WI38 (cell line): ENCODE data around the gene ICAM1.

Experiments used
- H3K4me3 ChIP-seq: 2 replicates; pipeline ENCODE4 v1.5.1; 2011; ENCODE audit warnings: low read depth, mild to moderate bottlenecking, control low read depth, low read length
- TF ChIP-seq, protein P1 (sequence below): IDR thresholded peaks from 2 replicates; pipeline ENCODE4 v1.5.1; 2012; ENCODE audit warnings: low read depth, mild to moderate bottlenecking, control low read depth, low read length

The ICAM1 gene

DNA sequence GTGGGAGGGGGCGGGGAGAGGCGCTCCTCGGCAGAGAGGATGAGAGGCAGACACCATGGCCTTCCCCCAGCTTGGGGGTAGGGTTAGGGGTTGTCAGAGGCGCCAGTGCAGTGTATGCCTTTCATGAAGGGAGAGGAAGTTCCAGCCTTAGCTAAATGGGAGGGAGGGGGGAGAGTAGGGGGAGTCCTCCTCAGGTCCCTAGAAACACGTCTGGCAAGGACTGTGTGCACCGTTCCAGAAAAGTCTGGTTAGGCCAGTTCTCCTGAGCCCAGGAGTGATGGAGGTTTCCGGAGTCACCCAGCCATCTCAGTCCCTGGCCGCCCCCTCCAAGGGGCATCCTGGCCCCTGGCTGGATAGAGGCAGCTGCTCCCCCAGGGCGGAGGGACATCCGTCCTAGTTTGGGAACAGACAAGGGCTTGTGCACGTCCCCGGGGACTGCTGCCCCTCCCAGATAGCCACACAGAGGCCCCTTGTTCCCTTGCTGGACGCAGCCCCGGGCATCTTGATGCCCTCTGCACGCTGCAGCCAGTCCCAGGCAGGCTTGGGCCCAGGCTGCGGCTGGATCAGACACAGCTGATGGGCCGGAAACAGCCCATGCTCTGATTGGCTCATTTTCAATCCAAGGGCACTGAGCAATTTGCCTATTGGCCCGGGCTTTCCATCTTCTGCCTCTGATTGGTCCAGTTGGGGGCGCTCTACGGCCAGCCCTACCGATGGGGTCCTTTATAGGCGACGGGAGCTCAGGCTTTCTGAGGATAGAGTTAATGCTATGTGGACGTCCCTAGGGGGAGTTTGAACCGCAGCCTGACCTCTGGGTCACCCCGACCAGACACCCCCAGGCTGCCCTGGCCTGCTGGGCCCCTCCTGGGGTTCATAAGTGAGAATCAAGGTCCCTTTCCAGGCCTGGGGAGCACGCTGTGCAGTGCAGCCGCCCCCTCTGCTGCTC is 43.6 kb upstream of the ICAM1 start:
- peak overlapping the region; percentile 43 for H3K4me3 ChIP-seq
- TF ChIP-seq, protein P1, sequence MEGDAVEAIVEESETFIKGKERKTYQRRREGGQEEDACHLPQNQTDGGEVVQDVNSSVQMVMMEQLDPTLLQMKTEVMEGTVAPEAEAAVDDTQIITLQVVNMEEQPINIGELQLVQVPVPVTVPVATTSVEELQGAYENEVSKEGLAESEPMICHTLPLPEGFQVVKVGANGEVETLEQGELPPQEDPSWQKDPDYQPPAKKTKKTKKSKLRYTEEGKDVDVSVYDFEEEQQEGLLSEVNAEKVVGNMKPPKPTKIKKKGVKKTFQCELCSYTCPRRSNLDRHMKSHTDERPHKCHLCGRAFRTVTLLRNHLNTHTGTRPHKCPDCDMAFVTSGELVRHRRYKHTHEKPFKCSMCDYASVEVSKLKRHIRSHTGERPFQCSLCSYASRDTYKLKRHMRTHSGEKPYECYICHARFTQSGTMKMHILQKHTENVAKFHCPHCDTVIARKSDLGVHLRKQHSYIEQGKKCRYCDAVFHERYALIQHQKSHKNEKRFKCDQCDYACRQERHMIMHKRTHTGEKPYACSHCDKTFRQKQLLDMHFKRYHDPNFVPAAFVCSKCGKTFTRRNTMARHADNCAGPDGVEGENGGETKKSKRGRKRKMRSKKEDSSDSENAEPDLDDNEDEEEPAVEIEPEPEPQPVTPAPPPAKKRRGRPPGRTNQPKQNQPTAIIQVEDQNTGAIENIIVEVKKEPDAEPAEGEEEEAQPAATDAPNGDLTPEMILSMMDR: peak; percentile 11; the same call in 1 of the 2 replicates

DNA sequence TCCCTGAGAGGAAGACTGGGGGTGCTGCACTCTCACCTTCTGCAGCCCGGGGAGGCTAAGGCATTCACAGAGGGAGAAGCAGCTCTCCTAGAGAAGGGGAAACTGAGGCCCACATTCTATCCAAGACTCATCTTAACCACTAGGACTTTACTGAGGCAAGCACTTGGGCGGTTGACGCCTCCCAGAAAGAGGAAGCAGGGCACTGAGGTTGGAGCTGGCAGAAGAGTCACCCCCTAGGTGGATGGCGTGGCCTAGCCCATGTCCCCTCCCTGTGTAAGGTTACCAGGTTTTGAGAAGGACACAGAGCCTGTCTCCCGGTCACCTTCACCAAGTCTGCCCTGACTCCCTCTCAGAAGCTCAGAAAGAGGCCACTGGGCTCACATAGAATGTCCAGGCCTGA is 42.5 kb upstream of the ICAM1 start:
- TF ChIP-seq, protein P1: no peak
- H3K4me3 ChIP-seq: no peak overlapping the region

DNA sequence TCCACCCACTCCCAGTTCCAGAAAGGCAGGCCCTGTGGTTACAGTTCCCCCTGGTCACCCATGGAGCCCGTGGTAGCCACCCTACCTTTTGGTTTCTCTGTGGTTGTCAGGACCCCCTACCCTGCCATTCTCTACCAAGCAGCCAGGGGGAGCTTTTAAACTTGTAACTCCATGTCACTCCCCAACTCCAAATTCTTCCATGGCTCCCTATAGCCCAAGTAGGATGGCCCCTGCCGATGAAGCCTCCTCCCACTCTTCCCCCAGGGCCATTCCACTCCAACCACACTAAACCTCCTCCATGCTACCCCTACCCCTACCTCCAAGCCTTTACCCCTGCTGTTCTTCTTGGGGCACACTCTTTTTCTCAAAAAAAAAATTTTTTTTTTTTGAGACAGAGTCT is 42.0 kb upstream of the ICAM1 start:
- H3K4me3 ChIP-seq: no peak overlapping the region
- TF ChIP-seq, protein P1: 0 out of 2 replicates have a peak, but pooled peaks have one; percentile 27

DNA sequence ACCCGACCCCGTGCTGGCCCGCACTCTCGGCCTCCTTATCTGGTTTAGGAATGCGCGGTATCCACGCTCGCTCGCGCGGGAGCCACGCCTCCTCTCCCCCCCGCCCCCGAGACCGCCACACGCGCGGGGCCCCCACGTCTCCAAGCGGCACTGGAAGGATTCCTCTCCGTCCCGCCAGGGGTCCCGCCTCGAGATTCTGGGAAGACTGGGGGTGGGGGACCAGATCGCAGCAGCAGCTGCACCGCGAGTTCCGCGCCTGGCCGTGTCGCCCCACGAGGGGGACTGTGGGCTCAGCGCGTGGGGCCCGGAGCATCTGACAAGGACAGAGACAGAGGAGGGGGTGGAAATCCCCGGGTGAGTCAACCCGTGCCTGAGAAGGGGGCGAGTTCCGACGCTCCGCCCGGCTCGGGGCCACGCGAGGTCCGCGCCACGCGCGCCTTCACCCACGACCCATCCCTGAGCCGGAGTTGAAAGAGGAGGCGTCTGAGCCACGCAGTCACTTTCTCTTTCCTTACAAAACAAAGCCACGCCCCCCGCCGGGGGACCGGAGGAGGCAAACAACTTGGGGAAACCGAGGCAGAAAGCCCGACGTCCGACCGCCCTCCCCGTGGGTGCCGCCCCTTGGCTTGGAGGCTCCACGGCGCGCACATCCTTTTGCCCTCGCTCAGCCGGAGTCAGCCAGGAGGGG is 40.6 kb upstream of the ICAM1 start:
- TF ChIP-seq, protein P1: no peak
- H3K4me3 ChIP-seq: peak overlapping the region; percentile 76

DNA sequence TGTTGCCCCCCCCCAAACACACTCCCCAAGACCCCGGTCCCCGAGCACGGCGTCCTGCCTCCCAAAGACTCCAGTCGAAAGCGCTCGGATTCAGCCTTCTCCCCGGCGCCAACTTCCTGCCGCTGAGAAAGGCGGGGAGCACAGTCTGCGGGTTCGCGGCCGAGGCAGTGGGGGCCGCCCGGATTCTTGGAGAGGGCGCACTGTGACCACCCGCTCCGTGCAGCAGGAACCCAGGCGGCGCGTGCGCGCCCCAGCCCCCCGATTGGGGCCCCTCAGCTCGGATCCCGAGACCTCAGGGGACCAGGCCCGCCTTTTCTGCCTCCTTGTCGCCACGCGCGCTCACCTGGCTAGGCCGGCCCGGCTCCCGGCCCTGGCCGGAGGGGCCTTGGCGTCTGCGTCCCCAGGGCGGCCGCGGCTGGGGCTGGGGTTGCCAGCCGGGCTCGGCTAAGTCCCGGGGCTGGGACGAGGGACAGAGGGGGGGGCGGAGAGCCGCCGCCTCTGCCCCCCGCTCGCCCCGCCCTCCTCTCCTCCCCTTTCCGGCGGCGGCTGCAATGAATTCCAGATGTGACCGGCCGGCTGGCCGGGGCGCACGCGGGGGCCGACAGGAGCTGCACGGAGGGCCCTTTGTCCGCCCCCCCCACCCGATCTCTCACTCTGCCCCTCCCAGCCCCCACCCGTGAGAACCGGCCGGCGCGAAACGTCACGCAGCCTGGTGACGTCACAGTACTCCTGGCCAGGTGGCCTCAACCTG is 39.9 kb upstream of the ICAM1 start, which contains the start of gene S1PR2:
S1PR2 (minus strand) TSS at position 471 of the 751 bp plus-strand sequence. CDS start 6,426 bp downstream, outside the sequence.
- peak within 1 kb of the TSS; percentile 76 for H3K4me3 ChIP-seq
- TF ChIP-seq, protein P1: no peak

DNA sequence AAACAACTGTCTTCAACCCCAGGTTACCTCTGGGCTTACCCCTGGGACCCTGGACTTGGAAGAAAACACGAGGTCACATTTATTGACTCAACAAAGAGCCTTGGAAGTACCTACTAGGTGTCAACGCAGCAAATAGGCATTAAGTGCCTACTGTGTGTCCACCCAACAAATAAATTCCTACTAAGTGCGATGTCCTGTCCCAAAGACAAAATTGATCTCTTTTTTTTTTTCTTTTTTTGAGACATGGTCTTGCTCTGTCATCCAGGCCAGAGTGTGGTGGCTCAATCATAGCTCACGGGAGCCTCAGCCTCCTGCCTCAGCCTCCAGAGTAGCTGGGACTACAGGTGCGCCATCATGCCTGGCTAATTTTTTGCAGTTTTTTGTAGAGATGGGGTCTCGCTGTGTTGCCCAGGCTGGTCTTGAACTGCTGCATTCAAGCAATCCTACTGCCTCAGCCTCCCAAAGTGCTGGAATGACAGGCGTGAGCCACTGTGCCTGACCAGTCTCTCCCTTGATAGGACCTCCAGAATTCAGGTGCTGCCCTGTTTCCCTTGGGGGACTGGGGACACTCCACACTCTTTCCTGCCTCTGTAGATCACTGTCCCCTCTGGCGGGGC is 39.2 kb upstream of the ICAM1 start:
- peak overlapping the region; percentile 76; the same call in 1 of the 2 replicates for H3K4me3 ChIP-seq

More for the DNA sequence above, 39.2 kb upstream of the ICAM1 start:
- TF ChIP-seq, protein P1: no peak
